ENCODE results near the gene DCTN5.

Gene DCTN5

GRCh38 chr16:23724785-23725131 is 83.5 kb downstream of the DCTN5 start:
- DNase-seq (ENCODE audit: low read depth in 1 of 2, low spot score in 1 of 2): no peak

GRCh38 chr16:23726710-23727109 is 85.4 kb downstream of the DCTN5 start:
- no peak for DNase-seq (ENCODE audit: low read depth in 1 of 2, low spot score in 1 of 2)

All from activated CD4-positive, alpha-beta T cell treated with anti-CD3 and anti-CD28 coated beads, Interleukin-2, amount 50 U/mL, for 24 hours (primary cell).